Colonic mucosa (tissue), 4 donors: ENCODE data around the gene RECK. TPM values are rescaled to one million over a fixed set of nuclear protein-coding genes. Genes with fewer than 3 reads are reported as not detected.
A peak's percentile ranks its signal among the peaks of the same experiment; 100 is the strongest.

Experiments
- DNase-seq: peaks from one replicate; pipeline ENCODE4 v3.0.0-alpha.2; 2020
- H3K27ac ChIP-seq: fragments of 200-600 bp; one replicate; pipeline ENCODE4 v1.8.0; 2021
- H3K27me3 ChIP-seq: fragments of 200-600 bp; one replicate; pipeline ENCODE4 v1.8.0; 2021
- H3K36me3 ChIP-seq: fragments of 200-600 bp; one replicate; pipeline ENCODE4 v1.8.0; 2021
- H3K4me1 ChIP-seq: fragments of 200-600 bp; one replicate; pipeline ENCODE4 v1.8.0; 2021; ENCODE audit warnings: mild to moderate bottlenecking
- H3K4me3 ChIP-seq: fragments of 200-600 bp; one replicate; pipeline ENCODE4 v1.8.0; 2021
- H3K9ac ChIP-seq, 2 donors: one replicate each; pipeline ENCODE4 v1.7.0; 2013; ENCODE audit warnings: control low read depth in 2 of 2, low read depth in 2 of 2, low read length in 2 of 2
- H3K9me3 ChIP-seq: fragments of 200-600 bp; one replicate; pipeline ENCODE4 v1.8.0; 2021
- CTCF ChIP-seq: fragments of 200-600 bp; IDR thresholded peaks from one replicate; pipeline ENCODE4 v1.8.0; 2022; ENCODE audit warnings: antibody characterized with exemption, mild to moderate bottlenecking
- intact Hi-C: fragments of 100-400 bp; cut with DNase I; formaldehyde crosslinking; loops from one replicate; pipeline ENCODE4 v1.14.1; 2022
- total RNA-seq, 2 donors: library from RNA; stranded (reverse); fragmentation: NEBNext Ultra II Directional in 1 of 2; extraction: Animal tissue kit (Norgen Biotek cat#: 25700) in 1 of 2; gene quantifications; one replicate each; pipeline ENCODE4 v1.2.1, GENCODE V29; 2021
- donor health status: healthy.
- donor health status: DM: no; HTN: no; CAD: no.
- donor health status: DM: no; HTN: no; CAD: no.

Gene RECK
- total RNA-seq, 2 donors from 2014 or later = 1.6 to 4.5 TPM

GRCh38 chr9:36136894-36137391 lies 100.2 kb downstream of the RECK start:
- peak overlapping the region; percentile 94 for H3K4me3 ChIP-seq
- no peaks in the 10 kb centered on the region for H3K9me3 ChIP-seq
- intact Hi-C loops = no loop called here
- peaks cover 8% of the 10 kb centered on the region for H3K4me1 ChIP-seq
- H3K27ac ChIP-seq = peak overlapping the region; percentile 76
- no peak for TF ChIP-seq CTCF
- DNase-seq = no peak
- no peaks in the 10 kb centered on the region for H3K27me3 ChIP-seq
- H3K36me3 ChIP-seq = no peaks in the 10 kb centered on the region
- peak overlapping the region; percentile 83 to 92 for H3K9ac ChIP-seq

DNA sequence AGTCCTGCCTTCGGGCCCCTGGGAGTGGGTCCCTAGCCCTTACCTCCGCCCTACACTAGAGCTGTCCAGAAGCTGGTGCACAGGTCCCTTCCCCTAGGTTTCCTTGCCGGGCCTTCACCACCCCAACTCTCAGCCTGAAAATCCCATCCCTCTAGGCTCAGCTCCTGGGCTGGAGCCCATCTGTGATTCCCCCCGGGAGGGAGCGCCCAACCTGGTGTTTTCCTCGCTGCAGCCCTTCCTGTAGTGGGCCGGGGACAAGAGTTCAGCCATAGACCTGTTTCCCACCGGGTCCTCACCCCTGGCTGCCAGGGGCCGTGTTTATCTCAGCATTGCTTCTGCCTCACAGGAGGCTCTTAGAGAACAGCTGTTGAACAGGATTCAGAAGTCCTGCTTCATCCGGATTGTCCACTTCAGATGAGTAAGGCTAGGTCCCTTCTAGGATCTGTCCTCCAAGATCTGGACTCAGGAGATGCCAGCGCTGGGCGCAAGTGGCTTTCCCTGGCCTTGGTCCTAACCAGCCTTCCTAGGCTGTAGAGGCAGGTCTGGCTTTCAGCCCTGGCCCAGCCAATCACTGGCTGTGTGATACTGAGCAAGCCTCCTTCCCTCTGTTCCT lies 100.8 kb downstream of the RECK start:
- no peak for DNase-seq
- Histone ChIP-seq H3K9me3 (no peaks in the 10 kb centered on the region), H3K27ac (peak overlapping the region; percentile 76), H3K36me3 (no peaks in the 10 kb centered on the region), H3K9ac (peak overlapping the region; percentile 83 to 92), H3K4me1 (peaks cover 13% of the 10 kb centered on the region), H3K4me3 (peak overlapping the region; percentile 94), H3K27me3 (no peaks in the 10 kb centered on the region)
- TF ChIP-seq CTCF = no peak
- intact Hi-C loops = no loop called here

DNA sequence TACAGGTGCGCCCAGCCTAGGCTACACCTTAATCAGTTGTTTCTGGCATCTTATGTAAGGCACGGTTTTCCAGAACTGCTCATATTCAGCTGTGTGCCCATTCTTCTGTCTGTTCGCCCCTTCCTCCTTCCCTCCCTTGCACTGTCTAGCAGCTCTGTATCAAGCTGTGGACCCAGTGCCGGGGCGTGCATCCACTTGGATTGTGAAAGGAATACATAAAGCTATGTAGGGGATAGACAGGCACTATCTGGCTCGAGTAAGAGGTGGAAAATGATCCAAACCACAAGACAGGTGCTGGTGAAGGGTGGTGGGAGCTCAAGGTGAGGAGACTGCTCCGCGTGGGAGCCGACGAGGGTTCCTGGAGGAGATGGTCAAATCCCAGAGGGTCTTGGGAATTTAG lies 101.8 kb downstream of the RECK start:
- H3K27me3 ChIP-seq = no peaks in the 10 kb centered on the region
- intact Hi-C loops = no loop called here
- DNase-seq = no peak
- no peak overlapping the region for H3K27ac ChIP-seq
- H3K9me3 ChIP-seq = no peaks in the 10 kb centered on the region
- H3K36me3 ChIP-seq = no peaks in the 10 kb centered on the region
- H3K4me3 ChIP-seq = no peak overlapping the region
- TF ChIP-seq CTCF = no peak
- no peak overlapping the region for H3K9ac ChIP-seq
- H3K4me1 ChIP-seq = peaks cover 18% of the 10 kb centered on the region

GRCh38 chr9:36138901-36139300 lies 102.2 kb downstream of the RECK start:
- Histone ChIP-seq H3K36me3 (no peaks in the 10 kb centered on the region), H3K4me1 (peaks cover 18% of the 10 kb centered on the region), H3K9ac (peak overlapping the region in 1 of 2 donors; percentile 20), H3K9me3 (no peaks in the 10 kb centered on the region), H3K27me3 (no peaks in the 10 kb centered on the region), H3K4me3 (no peak overlapping the region), H3K27ac (no peak overlapping the region)
- no peak for TF ChIP-seq CTCF
- intact Hi-C loops = no loop called here
- DNase-seq = no peak

DNA sequence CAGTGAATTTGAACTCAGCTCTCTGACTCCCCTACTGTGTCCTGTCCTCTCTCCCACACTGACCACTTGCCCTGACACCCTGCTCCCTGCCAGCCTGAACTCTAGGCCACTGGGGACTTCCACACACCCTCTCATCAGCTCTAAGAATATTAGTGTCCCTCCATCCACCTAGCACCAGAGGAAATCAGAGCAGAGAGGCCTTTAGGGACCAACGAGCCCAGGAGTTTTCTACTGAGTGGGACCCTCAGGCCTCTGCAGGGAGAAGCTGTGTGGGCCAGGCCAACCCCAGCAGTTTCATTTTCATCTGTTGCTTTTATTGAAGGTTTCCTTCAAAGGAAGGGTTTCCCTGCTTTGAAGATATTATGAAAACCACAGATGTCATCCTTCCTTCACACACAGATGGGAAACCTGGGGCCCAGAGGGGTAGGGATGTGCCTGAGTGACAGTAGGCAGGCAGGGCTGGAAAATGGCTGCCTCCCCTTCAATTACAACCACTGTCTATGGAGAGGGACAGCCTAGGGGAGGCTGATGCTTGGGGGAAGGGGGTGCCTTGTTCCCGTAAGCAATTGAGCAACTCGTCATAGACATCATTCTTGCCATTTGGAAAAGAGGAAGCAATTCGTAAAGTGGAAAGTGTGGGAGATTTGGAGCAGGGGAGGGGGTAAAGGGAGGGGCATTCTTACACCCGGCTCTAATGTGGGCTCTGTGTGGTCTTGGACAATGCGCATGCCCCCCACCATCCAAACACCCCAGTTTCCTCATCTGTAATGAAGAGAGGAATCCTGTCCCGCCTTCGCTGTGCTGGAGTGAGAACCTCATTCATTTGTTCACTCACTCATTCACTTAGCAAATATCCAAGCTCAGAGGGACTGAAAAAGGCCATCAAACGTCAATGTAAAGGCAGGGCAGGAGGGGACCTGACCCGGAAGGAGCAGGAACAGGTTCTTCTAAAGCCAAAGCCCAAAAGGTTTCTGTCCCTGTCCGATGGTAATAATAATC lies 103.7 kb downstream of the RECK start:
- intact Hi-C loops = no loop called here
- no peaks in the 10 kb centered on the region for H3K9me3 ChIP-seq
- no peak for DNase-seq
- H3K4me3 ChIP-seq = no peak overlapping the region
- peaks cover 18% of the 10 kb centered on the region for H3K4me1 ChIP-seq
- peak overlapping the region; percentile 78 for H3K27ac ChIP-seq
- H3K9ac ChIP-seq = peak overlapping the region; percentile 8 to 53
- TF ChIP-seq CTCF = no peak
- H3K36me3 ChIP-seq = no peaks in the 10 kb centered on the region
- no peaks in the 10 kb centered on the region for H3K27me3 ChIP-seq
